HepG2 (cell line): ENCODE measurements around the gene IFI27L2. TPM values are rescaled to one million over a fixed set of nuclear protein-coding genes. Genes with fewer than 3 reads are reported as not detected.

Experiments used
- ATAC-seq: fragments of 200-7000 bp; cut with Tn5 transposase; 3 replicates; pipeline ENCODE4 v1.9.1; 2020; ENCODE audit warnings: mild to moderate bottlenecking, moderate library complexity
- BruUV-seq: library from RNA; stranded (reverse); fragments of 400-500 nt; replicated peaks from 2 replicates; lab custom pipeline; 2021; lab: Mats Ljungman, UMichigan
- CTCF ChIA-PET: fragments of 300-600 bp; formaldehyde crosslinking; extraction: SDS; loops from one replicate; lab custom pipeline; 2021; ENCODE audit warnings: low total read pairs, inconsistent platforms, low intra/inter-chr PET ratio; lab: Yijun Ruan, JAX
- POLR2A ChIA-PET: fragments of 350-600 bp; sonication (Branson Sonifier 250); formaldehyde crosslinking; loops from one replicate; lab custom pipeline; 2020; ENCODE audit warnings: antibody characterized with exemption, inconsistent platforms; lab: Yijun Ruan, JAX
- DNase-seq: peaks from one replicate; pipeline ENCODE4 v3.0.0-alpha.2; 2015; ENCODE audit warnings: low spot score
- FAIRE-seq: peaks from 3 replicates; lab custom pipeline; 2011; peaks lifted over from hg19 to GRCh38; lab: Jason Lieb, UNC
- H2AFZ ChIP-seq: one replicate; pipeline ENCODE4 v1.6.1; 2011; ENCODE audit warnings: low read length, inconsistent platforms
- H3K27ac ChIP-seq: fragments of 300-600 bp; 3 replicates; pipeline ENCODE4 v1.8.0; 2011; ENCODE audit warnings: mixed run types, mild to moderate bottlenecking, mixed read lengths, low read length, inconsistent platforms; ENCODE audit not compliant: insufficient read depth; ENCODE audit errors: extremely low read length
- H3K27me3 ChIP-seq, 2 experiments: fragments of 200-600 bp in 1 of 2; 2 replicates in 1 of 2; 3 replicates in 1 of 2; pipeline versions ENCODE4 v1.6.0 to v1.8.0; 2011; ENCODE audit warnings: low read length in 2 of 2, mild to moderate bottlenecking in 2 of 2, moderate library complexity in 2 of 2, inconsistent platforms in 1 of 2; ENCODE audit not compliant: insufficient read depth in 2 of 2, control insufficient read depth in 1 of 2
- H3K36me3 ChIP-seq, 2 experiments: fragments of 200-600 bp in 1 of 2; replicated peaks in 1 of 2; 2 replicates in 1 of 2; 3 replicates in 1 of 2; pipeline versions ENCODE4 v1.5.1 to v1.8.0; 2011; ENCODE audit warnings: low read length in 2 of 2, inconsistent platforms in 1 of 2; ENCODE audit not compliant: insufficient read depth in 2 of 2, control insufficient read depth in 1 of 2
- H3K4me1 ChIP-seq: 2 replicates; pipeline ENCODE4 v1.5.1; 2012; ENCODE audit warnings: low read length, inconsistent platforms; ENCODE audit not compliant: insufficient read depth
- H3K4me2 ChIP-seq: 2 replicates; pipeline ENCODE4 v1.6.0; 2011; ENCODE audit warnings: low read depth, low read length, inconsistent platforms
- H3K4me3 ChIP-seq, 3 experiments: fragments of 200-600 bp in 1 of 3; sonication (generic), shearing (Covaris generic) in 1 of 3; replicated peaks in 1 of 3; 2 replicates each; pipeline ENCODE4 v1.5.1; 2011 to 2016; ENCODE audit warnings: low read length in 3 of 3, inconsistent platforms in 2 of 3, low read depth in 2 of 3, mild to moderate bottlenecking in 2 of 3, control low read depth in 1 of 3, mixed read lengths in 1 of 3; ENCODE audit not compliant: insufficient read depth in 1 of 3
- H3K79me2 ChIP-seq: one replicate; pipeline ENCODE4 v1.6.1; 2011; ENCODE audit warnings: low read length, inconsistent platforms; ENCODE audit not compliant: insufficient read depth
- H3K9ac ChIP-seq: 2 replicates; pipeline ENCODE4 v1.6.0; 2011; ENCODE audit warnings: mild to moderate bottlenecking, low read depth, low read length, inconsistent platforms; ENCODE audit not compliant: insufficient read depth
- H3K9me3 ChIP-seq: 2 replicates; pipeline ENCODE4 v1.5.1; 2012; ENCODE audit warnings: mild to moderate bottlenecking, low read length
- H4K20me1 ChIP-seq: 2 replicates; pipeline ENCODE4 v1.6.0; 2011; ENCODE audit warnings: inconsistent platforms, mild to moderate bottlenecking, low read length, moderate library complexity; ENCODE audit not compliant: insufficient read depth
- IRF2 ChIP-seq: IDR thresholded peaks from 2 replicates; pipeline ENCODE4 v1.6.1; 2018; ENCODE audit warnings: missing genetic modification reagents, missing compliant biosample characterization
- MAFK ChIP-seq, 2 experiments: IDR thresholded peaks in 1 of 2; conservative IDR thresholded peaks in 1 of 2; 2 replicates each; pipeline ENCODE4 v1.6.1; 2011; ENCODE audit warnings: improper control_type of control experiment in 2 of 2, low read length in 2 of 2
- NRL ChIP-seq: sonication (generic); formaldehyde crosslinking; IDR thresholded peaks from 2 replicates; pipeline ENCODE4 v1.5.0; 2020; ENCODE audit warnings: missing genetic modification reagents, mild to moderate bottlenecking, moderate library complexity, borderline replicate concordance
- TEAD3 ChIP-seq: optimal IDR thresholded peaks from 2 replicates; pipeline ENCODE3; 2016; ENCODE audit warnings: borderline replicate concordance
- THAP11 ChIP-seq: IDR thresholded peaks from 2 replicates; pipeline ENCODE4 v1.6.1; 2016; ENCODE audit warnings: missing biosample characterization, missing genetic modification reagents
- ZFAT ChIP-seq: sonication (generic); formaldehyde crosslinking; conservative IDR thresholded peaks from 2 replicates; pipeline ENCODE4 v1.8.1; 2023; ENCODE audit warnings: missing genetic modification reagents, inconsistent platforms
- ZMYM4 ChIP-seq: sonication (generic); formaldehyde crosslinking; IDR thresholded peaks from 2 replicates; pipeline ENCODE4 v1.8.1; 2023; ENCODE audit warnings: mild to moderate bottlenecking, missing genetic modification reagents
- ZNF431 ChIP-seq: sonication (generic); formaldehyde crosslinking; IDR thresholded peaks from 2 replicates; pipeline ENCODE4 v1.9.0; 2022; ENCODE audit warnings: missing genetic modification reagents, low read depth, mild to moderate bottlenecking, borderline replicate concordance
- ZNF577 ChIP-seq: sonication (generic); formaldehyde crosslinking; IDR thresholded peaks from 2 replicates; pipeline ENCODE4 v1.4.0; 2020; ENCODE audit warnings: mild to moderate bottlenecking, low read depth, missing genetic modification reagents, borderline replicate concordance
- ZNF788 ChIP-seq: sonication (generic); formaldehyde crosslinking; IDR thresholded peaks from 2 replicates; pipeline ENCODE4 v1.5.0; 2020; ENCODE audit warnings: mild to moderate bottlenecking, missing genetic modification reagents, borderline replicate concordance
- ZNF878 ChIP-seq: sonication (generic); formaldehyde crosslinking; IDR thresholded peaks from 2 replicates; pipeline ENCODE4 v1.8.1; 2023; ENCODE audit warnings: mild to moderate bottlenecking, missing genetic modification reagents, moderate library complexity
- WGBS: methylation state at CpG from one replicate; pipeline ENCODE4 v1.1.6; 2017; ENCODE audit warnings: low lambda C conversion rate; 5-methylcytosine and 5-hydroxymethylcytosine counted together
- in situ Hi-C: cut with HindIII; loops from 2 replicates; pipeline ENCODE4 v1.10.0; 2017; ENCODE audit warnings: low pct_unique_long_range_greater_than_20kb; ENCODE audit not compliant: extremely low pct_ligation_motif_present
- intact Hi-C: fragments of 100-400 bp; cut with micrococcal nuclease; formaldehyde crosslinking; loops from one replicate; pipeline ENCODE4 v1.10.0; 2022; ENCODE audit not compliant: unreplicated experiment
- polyA plus RNA-seq, 8 experiments: library from polyadenylated mRNA; depleted of rRNA in 3 of 8; stranded (reverse) in 7 of 8; unstranded in 1 of 8; fragments of >200 nt; fragmentation: Illumina TruSeq in 4 of 8; extraction: Trizol in 4 of 8; gene quantifications; 2 replicates each; pipeline versions ENCODE4 v1.2.1 to v1.2.3, GENCODE V29; 2011 to 2016; ENCODE audit warnings: low read depth in 4 of 8, missing spikeins in 1 of 8, mixed read lengths in 1 of 8; ENCODE audit not compliant: insufficient read depth in 1 of 8
- total RNA-seq, 5 experiments: library from RNA; depleted of rRNA; stranded (reverse); fragments of >200 nt; fragmentation: Illumina TruSeq; extraction: Trizol; gene quantifications; 2 replicates each; pipeline ENCODE4 v1.2.3, GENCODE V29; 2016; ENCODE audit warnings: low read depth in 1 of 5

Gene IFI27L2
- total and polyA plus RNA-seq, 2 of the 13 experiments (the other 11 are each of a cell fraction or from before 2014, with no cell fraction given): 4.3 to 4.8 TPM

- H3K9me3 ChIP-seq: peaks cover 8% of the 10 kb centered on the region
- no peak overlapping the region for H3K27ac ChIP-seq
- no peak for DNase-seq
- H3K9ac ChIP-seq: no peak overlapping the region
- H3K36me3 ChIP-seq: no peaks in the 10 kb centered on the region
- intact Hi-C loops: loop anchor here (5.0 to 10.0 kb wide), 3 partner anchors 153 to 236 kb away; partner anchors contain the start of gene SERPINA10
- no peaks in the 10 kb centered on the region for H4K20me1 ChIP-seq
- TF ChIP-seq ZFAT (no peak), NRL (CRISPR knock-in tag) (no peak), MAFK (conservative IDR thresholded peaks at IDR 0.05 in 1 of 2, IDR thresholded peaks at IDR 0.05 in 1 of 2; ENCODE audit: low read length in 2 of 2) (0 out of 4 replicates have a peak, but pooled peaks of 1 of the 2 experiments have one; percentile 22)
- TF ChIP-seq, all 625 proteins: peak for 1
- in situ Hi-C loops: loop anchor here (5.0 kb wide), 3 partner anchors 102 to 197 kb away; no protein-coding TSS in a partner anchor
- ATAC-seq (no peak), FAIRE-seq (no peak)
- ChIA-PET POLR2A (interaction anchor here (0.9 to 1.5 kb wide), 3 partner anchors 102 to 154 kb away, joined by 3 to 6 read pairs (median 4); partner anchors contain the start of gene SERPINA10), CTCF (interaction anchor here (1.2 kb wide), 1 partner anchor 42 kb away, joined by 3 read pairs; no protein-coding TSS in a partner anchor)
- no peak overlapping the region for H3K4me3 ChIP-seq
- no peak overlapping the region for H2AFZ ChIP-seq
- H3K79me2 ChIP-seq: no peaks in the 10 kb centered on the region
- BruUV-seq: no TSS peak
- peaks cover 27% of the 10 kb centered on the region for H3K4me1 ChIP-seq
- H3K4me2 ChIP-seq: no peak overlapping the region; the same call in 1 of the 2 replicates
- H3K27me3 ChIP-seq: peaks cover 2 to 25% of the 10 kb centered on the region in 2 experiments; a peak in 4 of 5 replicates
- WGBS: 4% methylated on average over 5 of the region's 5 CpGs
Measured at GRCh38 chr14:94139006-94139405, 9.6 kb upstream of the IFI27L2 start.

- in situ Hi-C loops: loop anchor here (5.0 kb wide), 3 partner anchors 101 to 196 kb away; no protein-coding TSS in a partner anchor
- FAIRE-seq (no peak), DNase-seq (no peak), ATAC-seq (no peak)
- ChIA-PET CTCF (no interaction called here), POLR2A (interaction anchor here (0.9 to 1.5 kb wide), 3 partner anchors 102 to 155 kb away, joined by 3 to 6 read pairs (median 4); partner anchors contain the start of gene SERPINA10)
- no peaks in the 10 kb centered on the region for H3K36me3 ChIP-seq
- WGBS: 51% methylated on average over 9 of the region's 9 CpGs
- intact Hi-C loops: loop anchor here (5.0 to 10.0 kb wide), 3 partner anchors 154 to 237 kb away; partner anchors contain the start of gene SERPINA10
- H2AFZ ChIP-seq: no peak overlapping the region
- H3K27ac ChIP-seq: no peak overlapping the region
- no peak overlapping the region for H3K9ac ChIP-seq
- no TSS peak for BruUV-seq
- H3K9me3 ChIP-seq: peaks cover 8% of the 10 kb centered on the region
- H3K4me3 ChIP-seq: no peak overlapping the region; a peak in 1 of 6 replicates
- H4K20me1 ChIP-seq: no peaks in the 10 kb centered on the region
- peaks cover 27% of the 10 kb centered on the region for H3K4me1 ChIP-seq
- peaks cover 2 to 25% of the 10 kb centered on the region in 2 experiments; a peak in 4 of 5 replicates for H3K27me3 ChIP-seq
- no peak overlapping the region for H3K4me2 ChIP-seq
- no peaks in the 10 kb centered on the region for H3K79me2 ChIP-seq
- no peak for TF ChIP-seq ZNF431 (CRISPR knock-in tag)
- no peak for TF ChIP-seq THAP11 (CRISPR knock-in tag)
- TF ChIP-seq ZNF878 (CRISPR knock-in tag): no peak
- TF ChIP-seq TEAD3 (CRISPR knock-in tag): no peak
- no peak for TF ChIP-seq IRF2
- TF ChIP-seq ZNF788 (CRISPR knock-in tag): no peak
- no peak for TF ChIP-seq ZMYM4
- TF ChIP-seq ZNF577 (CRISPR knock-in tag): no peak
Measured at GRCh38 chr14:94138251-94138650, 8.8 kb upstream of the IFI27L2 start.
